ENCODE measurements around the gene C16orf82.
"Not testable (repeated sequence)": the region's sequence is repeated elsewhere in the genome, so short reads cannot be mapped to it uniquely, and the experiment has no call there.

C16orf82 gene

DNA sequence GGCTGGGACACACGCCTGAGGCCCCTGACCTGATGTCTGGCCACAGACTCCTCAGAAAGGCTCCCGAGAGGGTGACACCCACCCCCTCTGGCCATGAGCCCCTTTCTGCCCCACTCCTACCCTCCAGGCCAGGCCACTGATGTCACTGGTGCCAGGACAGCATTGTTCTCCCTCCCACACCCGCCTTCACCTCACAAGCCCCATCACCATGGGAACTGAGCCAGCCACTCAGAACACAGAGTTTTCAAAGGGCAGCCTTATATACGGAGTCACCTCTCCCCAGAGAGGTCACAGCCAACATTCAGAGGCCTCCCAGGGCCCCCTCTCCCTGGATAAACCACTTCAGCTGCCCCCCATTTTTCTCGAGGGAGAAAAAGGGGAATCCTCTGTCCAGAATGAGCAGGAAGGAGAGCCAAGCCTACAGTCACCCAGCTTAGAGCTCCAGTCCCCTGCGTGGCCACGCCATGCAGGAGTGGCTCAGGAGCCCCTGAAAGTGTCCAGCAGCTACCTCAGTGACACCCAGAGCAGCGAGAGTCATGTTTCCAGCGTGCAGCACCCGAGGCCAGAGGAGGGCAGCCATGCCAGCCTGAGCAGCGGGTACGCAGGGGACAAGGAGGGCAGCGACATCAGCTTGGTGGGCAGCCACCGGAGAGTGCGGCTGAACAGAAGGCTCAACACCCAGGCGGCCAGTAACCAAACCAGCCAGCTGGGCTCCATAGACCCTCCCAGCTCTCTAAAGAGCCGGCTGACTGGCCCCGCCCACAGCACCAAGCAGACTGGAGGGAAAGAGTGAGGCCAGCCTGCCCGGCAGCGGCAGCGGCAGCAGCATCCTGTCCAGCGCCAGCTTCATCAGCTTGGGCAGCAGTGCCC is at the start of gene C16orf82:
Gene C16orf82, plus strand, starts transcription at position 260 of the 870 bp plus-strand sequence.
- no peak for DNase-seq

DNA sequence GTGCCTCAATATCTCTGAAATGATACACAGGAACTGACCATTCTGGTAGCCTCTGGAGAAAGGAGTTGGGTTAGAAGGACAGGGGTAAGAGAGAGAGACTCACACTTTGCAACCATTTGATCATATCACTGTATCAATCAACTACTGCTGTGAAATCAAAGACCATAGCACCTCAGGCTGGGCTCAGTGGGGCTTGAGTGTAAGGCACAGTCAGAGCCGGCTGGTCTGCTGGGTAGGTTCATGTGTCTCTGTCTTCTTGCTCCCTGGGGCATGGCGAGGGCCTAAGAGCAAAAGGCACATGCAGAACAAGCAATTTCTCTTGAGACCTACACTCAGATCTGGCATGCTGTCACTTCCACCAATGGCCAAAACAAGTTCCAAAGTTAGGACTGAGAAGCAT is 46.7 kb upstream of the C16orf82 start:
- no peak for DNase-seq

DNA sequence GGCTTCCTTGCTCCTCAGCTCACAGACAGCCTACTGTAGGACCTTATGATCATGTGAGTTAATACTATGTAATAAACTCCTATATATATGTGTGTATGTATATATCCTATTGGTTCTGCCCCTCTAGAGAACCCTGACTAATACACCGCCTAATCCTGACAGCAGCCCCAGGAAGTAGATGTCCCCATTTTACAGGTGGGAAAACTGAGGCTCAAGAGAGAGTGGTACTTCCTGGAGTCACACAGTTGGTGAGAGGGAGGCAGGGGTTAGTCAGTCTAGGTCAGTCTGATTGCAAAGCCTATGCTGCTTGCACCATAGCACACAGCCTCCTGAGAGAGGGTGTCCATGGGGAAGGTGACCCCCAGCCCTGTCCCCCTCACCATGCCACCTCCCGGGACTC is 42.7 kb upstream of the C16orf82 start:
- DNase-seq, result no peak

DNA sequence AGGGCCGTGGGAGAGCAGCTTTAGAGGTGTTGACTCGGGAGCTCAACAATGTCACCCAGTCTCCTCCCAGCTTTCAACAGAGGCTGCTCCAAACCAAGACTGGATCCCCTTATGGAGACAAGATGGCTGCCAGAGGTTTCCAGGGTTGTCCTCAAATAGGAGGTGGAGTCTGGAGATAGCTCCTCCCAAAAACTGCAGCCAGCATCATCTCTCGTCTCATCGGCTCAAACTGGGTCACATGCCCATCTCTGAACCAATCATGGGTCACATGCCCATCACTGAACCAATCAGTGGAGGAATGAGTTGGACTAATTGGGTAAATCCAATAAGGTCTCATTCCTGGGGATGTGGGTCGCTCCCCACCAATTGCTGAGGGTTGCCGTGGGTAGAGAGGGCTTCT is 41.1 kb upstream of the C16orf82 start:
- no peak for DNase-seq

DNA sequence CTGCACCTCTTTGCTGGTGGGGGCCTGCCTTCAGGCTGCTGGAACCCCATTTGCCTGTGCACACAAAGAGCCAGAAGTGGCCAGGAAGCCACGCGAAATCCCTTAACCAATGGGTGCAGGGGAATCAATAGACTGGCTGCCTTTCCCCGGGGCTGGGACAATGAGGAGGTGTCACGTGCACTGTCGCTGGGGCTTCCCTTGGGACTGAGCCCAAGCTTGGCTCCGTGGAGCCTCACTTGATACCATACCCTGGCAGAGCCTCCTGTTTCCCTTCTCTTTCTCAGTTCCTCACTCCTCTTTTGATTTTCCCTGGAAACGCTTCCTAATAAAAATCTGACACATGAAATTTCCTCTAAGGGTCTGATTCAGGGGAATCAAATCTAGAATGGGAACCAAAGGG is 38.8 kb upstream of the C16orf82 start:
- no peak for DNase-seq

DNA sequence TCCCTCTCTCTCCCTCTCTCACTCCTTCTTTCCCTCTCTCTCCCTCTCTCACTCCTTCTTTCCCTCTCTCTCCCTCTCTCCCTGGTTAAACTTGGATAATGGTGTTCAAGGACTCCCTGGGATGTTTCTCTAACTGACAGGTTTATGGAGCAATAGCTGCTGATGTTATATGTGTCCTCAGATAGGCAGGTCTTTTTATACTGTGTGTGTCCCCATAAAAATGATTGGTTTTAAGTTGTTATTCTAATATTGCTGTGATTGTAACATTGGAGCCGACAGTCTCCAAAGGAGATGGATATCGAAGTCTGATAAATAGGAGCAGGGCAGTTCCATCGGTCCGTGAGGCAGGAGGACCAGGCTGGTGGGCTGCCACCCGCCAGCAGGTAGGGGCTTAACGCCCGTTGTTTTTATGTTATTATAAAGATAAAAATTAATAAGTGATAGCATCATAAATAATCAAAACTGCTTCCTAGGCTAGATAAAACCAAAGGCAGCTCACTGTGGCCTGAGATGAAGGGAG is 38.1 kb upstream of the C16orf82 start:
- DNase-seq, result no peak

DNA sequence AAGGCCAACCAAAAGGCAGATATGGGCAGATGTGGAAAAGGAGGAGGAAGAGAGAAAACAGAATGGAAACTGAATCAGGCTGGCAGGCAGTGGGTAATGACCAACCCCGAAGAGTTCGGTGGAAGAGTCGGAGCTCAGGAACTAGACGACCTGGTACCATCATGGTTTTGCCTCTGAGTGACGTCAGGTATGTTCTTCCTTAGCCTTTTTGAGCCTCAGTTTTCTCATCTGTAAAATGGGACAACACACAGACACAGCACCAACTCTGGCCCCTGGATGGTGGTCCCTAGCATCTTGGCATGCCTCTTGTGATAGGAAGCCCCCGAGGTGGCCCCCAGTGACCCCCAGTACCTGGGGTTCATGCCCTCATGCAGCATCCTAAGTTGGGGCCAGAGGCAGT is 37.2 kb upstream of the C16orf82 start:
- no peak for DNase-seq

DNA sequence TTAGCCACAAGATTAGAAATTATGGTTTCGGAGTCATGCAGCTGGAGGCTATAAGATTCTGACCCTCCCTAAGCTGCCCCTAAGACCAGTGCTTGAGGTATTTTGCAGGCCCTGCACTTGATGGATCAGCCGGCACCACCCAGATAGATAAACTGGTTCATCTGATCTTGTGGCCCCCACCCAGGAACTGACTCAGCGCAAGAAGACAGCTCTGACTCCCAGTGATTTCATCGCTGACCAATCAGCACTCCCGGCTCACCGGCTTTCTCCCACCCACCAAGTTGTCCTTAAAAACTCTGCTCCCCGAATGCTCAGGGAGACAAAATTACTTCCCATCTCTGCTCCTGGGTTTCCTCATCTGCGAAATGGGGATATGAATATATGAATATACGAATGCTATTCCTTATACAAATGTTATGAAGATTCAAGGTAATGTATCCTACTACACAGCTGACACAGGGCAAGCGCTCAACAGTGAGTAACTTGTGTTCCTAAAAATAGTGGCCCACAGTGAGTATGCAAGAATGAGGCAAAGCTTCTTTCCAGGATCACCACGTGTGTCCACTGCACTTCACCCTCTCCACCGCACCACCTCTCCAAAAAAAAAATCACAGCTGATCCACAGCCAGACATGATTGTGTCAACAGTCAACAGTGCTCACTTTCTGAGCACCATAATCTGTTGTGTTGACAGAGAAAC is 33.3 kb upstream of the C16orf82 start:
- no peak for DNase-seq

DNA sequence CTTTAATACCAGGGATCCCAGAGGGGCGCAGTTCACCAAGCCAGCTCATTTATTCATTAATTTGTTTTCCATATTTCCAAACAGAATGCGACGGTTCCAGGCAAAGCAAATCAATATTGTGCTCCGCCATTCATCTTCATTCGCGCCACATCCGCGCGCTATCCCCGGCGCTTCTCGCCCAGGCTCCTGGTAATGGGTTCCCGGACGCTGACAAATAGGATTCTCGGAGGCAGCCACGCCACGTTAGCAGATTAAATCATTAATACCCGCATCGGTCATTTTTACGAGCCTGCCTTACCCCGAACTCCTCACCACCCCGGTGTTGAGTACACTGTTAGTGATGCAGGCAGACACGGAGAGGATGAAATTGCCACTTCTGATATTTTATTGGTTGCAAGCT is 26.0 kb upstream of the C16orf82 start:
- no peak for DNase-seq

DNA sequence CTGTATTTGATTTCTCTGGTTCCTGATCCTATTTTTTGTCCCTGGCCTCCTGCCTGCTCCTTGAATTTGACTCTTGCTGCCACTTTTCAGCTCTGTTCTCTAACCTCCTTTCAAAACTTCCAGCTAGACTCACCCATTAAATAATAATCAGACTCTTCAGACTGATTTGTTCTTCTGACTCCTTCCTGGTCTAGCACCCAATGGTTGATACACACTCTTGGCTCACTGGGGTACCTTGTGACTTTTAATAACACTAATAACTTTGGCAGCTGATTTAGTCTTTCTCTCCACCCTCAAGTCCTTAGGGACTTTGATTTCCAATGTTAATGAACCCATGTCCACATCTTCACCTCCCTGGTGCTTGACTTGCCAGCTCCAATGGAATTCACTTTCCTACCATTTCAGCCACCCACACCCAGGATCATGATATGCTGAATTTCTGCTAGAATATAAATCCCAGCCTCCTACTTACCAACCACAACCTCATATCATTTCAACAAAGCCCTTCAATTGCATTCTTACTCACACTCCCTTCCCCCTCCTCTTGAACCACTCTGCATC is 19.7 kb upstream of the C16orf82 start:
- no peak for DNase-seq

DNA sequence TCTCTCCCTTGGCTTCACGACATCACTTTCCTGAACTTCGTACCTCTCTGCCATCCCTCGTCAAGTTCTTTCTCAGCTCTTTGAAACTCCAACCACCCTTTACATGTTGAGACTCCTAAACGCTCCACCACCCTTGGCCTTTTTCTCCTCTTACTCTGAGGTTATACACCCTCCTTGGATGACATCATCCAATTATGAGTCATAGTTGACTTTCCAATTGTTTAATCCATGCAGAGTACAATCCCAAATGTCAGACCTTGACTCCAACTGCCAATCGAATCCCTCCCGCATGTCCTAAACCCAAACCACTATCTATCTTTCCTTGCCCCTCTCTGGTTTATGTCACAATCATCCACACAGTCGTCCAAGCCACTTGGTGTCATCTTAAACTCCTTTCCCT is 18.4 kb upstream of the C16orf82 start:
- no peak for DNase-seq

DNA sequence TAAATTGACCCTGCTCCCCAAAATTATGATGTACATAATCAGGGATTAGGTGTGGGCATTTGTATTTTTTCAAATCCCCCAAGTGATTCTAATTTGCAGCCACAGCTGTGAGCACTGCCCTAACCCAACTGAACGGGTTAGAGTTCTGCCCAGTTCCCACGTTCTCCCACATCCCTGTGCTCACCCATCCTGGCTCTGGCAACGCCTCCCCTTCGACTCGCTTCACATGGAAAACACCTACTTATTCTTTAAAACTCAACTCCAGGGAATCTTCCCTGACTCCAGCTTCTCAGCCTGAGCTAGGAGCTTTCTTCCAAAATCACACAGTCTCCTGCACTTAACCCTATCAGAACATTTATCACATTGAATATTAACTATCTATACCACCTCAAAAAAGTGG is 17.6 kb upstream of the C16orf82 start:
- DNase-seq, result no peak

DNA sequence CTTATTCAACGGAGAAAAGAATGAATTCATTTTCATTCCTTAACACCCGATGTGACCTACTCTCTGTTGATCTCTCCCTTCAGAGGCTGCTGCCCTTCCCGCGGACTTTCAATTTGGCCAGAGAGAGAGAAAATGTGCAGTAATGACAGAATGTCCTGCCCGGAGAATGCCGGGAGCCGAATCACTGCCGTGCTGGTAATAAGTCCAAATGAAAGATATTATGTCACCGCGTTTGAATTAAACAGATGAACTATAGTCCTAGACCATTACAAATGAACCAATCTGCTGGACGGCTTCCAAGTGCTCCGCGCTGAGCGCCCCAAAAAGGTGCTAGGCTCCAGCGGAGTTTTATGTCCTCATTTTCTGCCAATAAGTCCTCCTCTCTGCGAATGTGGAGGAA is 14.7 kb upstream of the C16orf82 start:
- no peak for DNase-seq

DNA sequence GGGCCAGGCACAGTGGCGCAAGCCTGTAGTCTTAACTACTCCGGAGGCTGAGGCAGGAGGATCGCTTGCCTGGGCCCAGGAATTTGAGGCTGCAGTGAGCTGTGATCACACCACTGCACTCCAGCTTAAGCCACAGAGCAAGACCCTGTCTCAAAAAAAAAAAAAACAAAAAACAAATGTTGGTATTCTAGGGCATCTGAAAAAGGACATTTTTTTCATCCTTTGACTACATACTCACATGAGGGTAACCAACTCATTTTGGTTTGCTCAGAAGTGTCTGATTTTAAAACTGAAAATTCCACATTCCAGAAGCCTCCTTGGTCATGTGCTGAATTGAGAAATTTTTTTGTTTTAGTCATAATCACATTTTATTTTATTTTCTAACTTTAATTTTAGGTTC is 12.7 kb upstream of the C16orf82 start:
- DNase-seq, result no peak

DNA sequence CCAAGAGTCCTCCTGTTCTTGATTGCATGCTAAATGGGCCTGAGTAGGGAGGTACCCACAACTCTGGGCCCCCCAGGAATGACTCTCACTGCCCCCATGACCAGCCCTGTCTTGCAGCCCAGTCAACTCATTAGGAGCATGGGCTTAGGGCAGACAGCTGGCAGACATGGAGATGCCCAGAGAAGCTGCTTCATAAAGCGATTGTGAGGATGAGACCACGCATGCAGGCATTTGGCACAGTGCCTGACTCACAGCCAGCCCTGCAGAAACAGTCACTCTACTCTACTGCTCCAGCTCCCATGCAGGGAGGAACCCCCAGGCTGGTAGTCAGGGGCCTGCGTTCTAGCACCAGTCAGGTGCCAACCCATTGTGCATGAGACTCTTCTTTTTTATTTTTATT is 8.4 kb upstream of the C16orf82 start:
- DNase-seq, result no peak

DNA sequence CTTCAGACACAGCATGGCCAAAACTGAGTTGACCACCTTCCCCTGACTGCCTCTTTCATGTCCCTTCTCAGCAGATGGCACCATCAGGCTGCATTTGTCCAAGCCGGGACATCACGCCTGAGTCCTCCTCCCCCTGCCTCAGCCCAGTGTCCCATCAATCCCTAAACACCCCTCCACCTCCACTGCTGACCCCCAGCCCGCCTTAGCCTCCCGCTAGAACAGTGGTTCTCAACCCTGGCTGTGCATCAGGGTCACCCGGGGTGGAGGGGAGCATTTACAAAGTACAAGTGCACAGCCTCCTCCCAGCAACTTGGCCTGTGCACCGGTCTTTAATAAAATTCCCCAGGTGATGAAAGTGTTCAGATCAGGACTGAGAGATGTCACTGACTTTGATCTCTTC is 4.0 kb downstream of the C16orf82 start:
- DNase-seq, result no peak

DNA sequence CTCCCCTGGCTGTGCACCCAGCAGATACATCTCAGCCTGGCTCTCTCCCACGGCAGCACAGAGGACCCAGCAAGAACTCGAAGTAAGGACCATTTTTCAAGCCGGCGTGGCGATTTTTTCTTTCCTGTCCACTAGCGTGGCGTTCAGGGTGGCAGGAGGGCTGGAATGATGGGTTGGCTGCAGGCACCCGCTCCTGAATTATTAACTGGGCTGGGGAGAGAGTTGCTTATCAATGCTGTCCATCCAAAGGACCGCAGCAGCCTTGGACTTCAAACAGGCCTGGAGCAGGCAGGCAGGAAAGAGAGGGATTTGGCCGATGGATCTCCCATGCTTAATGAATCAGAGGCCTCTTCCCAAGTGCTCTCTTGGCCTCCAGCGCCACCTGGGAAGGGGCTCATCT is 7.0 kb downstream of the C16orf82 start:
- no peak for DNase-seq

DNA sequence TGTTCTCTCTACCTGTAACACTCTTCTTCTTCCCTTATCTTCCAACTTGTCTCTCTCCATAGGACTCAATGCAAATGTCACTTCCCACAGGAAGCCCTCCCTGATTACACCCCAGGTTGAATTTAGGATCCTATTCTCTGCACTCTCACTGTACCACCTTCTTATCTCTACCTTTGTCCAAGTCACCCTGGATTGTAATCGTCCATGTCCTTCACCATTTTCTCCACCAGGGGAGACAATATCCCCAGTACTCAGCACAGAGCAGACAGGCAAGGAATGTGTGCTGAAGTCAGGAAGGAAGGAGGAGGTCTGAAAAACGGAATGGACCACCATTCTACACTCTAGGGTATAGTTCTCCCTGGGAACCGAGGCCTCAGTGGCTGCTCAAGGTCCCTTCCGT is 14.2 kb downstream of the C16orf82 start:
- DNase-seq, result no peak

DNA sequence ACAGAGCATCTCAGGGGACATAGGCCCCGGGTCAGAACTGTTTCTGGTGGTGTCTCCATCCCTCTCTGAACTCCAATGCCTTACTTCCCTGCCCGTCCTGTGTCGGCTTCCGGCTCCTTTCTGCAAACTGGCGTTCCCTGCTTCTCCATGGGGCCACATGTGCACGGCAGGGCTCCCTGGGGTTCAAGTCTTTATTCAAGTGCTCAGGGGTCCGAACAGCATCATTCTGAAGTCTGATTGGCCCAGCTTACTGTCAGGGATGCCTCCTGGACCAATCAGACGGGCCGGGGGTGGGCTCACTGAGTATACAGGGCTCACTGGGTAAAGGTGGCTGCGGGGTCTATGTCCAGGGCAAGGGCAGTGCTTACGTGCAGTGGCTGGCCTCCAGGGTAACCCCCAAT is 17.1 kb downstream of the C16orf82 start:
- DNase-seq, result no peak

DNA sequence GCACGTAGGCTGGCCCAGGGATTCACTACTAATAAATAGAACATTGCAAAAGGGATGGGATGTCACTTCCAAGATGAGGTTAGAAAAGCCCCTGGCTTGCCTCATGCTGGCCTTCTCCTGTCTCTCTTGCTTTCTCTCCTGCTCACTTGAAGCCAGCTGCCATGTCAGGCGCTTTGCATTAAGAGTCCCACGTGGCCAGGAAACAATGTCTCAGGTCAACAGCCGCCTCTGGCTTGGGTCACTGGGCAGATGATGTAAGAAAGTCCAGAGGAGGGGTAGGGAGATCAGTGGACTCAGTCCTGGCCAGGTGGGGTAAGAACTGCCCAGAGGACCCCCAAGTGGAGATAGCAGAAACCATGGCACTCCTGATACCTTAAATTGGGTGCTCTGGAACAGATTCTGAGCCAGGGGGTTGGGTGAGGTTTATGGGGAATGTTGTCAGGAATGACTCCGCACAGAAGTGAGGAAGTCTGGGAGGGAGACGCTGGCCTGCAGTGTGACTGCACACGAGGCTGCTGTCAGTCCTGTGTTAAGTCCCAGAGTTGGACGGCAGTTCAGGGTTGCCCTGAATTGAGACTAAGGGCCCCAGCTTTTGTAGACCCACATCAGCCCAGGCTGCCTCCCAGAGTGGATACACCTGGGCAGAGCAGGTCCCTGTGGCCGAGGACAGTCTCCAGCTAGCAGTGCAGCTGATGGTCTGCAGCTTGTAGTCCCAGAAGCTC is 17.7 kb downstream of the C16orf82 start:
- DNase-seq, result no peak

DNA sequence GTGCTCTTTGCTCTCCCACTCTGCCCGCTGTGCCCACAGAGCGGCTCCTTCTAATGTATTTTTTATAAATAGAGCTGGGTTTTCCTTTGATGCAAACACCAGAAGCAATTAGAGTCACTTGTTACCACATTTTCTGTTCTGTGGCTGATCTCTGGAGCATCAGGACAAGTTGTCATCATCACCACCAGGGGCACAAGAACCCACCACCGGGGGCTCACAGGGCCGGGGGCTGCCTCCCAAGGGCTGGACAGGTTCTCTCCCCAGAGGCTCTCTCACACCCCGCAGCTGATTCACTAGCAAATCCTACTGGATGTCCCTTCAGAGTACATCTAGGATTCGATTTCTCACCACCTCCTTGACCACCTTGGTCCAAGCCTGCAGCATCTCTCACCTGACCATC is 18.5 kb downstream of the C16orf82 start:
- DNase-seq, result no peak

DNA sequence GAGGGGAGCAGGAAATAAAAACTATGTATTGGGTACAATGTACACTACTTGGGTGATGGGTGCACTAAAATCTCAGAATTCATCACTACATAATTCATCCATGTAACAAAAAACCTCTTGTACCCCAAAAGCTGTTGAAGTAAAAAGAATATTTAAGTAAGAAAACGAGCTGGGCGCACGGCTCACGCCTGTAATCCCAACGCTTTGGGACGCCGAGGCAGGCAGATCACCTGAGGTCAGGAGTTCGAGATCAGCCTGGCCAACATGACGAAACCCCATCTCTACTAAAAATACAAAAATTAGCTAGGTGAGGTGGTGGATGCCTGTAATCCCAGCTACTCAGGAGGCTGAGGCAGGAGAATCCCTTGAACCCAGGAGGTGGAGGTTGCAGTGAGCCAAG is 19.3 kb downstream of the C16orf82 start:
- not testable (repeated sequence) for DNase-seq

DNA sequence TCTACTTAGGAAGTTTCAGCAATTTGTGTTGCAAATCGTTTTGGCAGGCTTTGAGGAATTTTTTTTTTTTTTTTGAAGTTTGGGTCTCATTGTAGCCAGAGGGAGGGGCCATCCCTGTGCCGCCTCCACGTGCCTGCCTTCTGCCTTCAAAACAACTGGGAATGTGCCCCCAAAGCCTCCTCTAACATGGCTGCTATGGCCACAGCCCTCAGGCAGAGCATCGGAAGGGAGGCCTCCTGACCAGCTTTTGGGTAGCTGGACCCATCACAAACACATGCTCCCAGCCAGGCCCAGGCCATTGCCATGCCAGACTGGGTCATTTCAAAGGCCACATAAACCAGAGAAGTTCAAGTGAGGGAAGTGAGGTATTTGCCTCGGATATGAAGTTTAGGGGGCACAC is 21.5 kb downstream of the C16orf82 start:
- no peak for DNase-seq
